Tibial artery (tissue), 4 donors: Measurements from ENCODE around the gene SPEG.

ENCODE experiments used
- DNase-seq, 2 donors: peaks; one replicate each; pipeline ENCODE4 v3.0.0-alpha.2; 2019
- H3K27ac ChIP-seq, 2 donors: fragments of 200-600 bp; sonication (generic) in 1 of 2; 1 replicate in 1 of 2; 2 replicates in 1 of 2; pipeline ENCODE4 v1.5.1; 2018 to 2019; ENCODE audit warnings: mild to moderate bottlenecking in 1 of 2
- H3K27me3 ChIP-seq, 2 donors: fragments of 200-600 bp; sonication (generic) in 1 of 2; one replicate each; pipeline versions ENCODE4 v1.5.1 to v1.6.0; 2016 to 2019
- H3K36me3 ChIP-seq, 3 donors: fragments of 200-600 bp; sonication (generic) in 2 of 3; one replicate each; pipeline ENCODE4 v1.5.1; 2016 to 2019; ENCODE audit warnings: mild to moderate bottlenecking in 2 of 3
- H3K4me1 ChIP-seq, 4 donors: fragments of 200-600 bp; sonication (generic) in 2 of 4; 1 replicate in 3 of 4; 2 replicates in 1 of 4; pipeline ENCODE4 v1.5.1; 2016 to 2019
- H3K4me3 ChIP-seq, 2 donors: fragments of 200-600 bp; sonication (generic) in 1 of 2; 1 replicate in 1 of 2; 2 replicates in 1 of 2; pipeline ENCODE4 v1.5.1; 2018 to 2019; ENCODE audit warnings: mild to moderate bottlenecking in 2 of 2
- H3K9me3 ChIP-seq, 3 donors: fragments of 200-600 bp; sonication (generic) in 1 of 3; one replicate each; pipeline ENCODE4 v1.5.1; 2016 to 2019
- intact Hi-C: fragments of 100-400 bp; cut with DNase I; formaldehyde crosslinking; loops from one replicate; pipeline ENCODE4 v1.15.0; 2023; ENCODE audit warnings: low total_unique reads
- TF ChIP-seq, protein P1 (sequence below), 2 experiments: fragments of 200-600 bp in 1 of 2; fragments of 450-650 bp in 1 of 2; IDR thresholded peaks; one replicate each; pipeline ENCODE4 v1.5.1; 2017 to 2019; ENCODE audit warnings: antibody characterized with exemption in 2 of 2, mild to moderate bottlenecking in 1 of 2, moderate library complexity in 1 of 2

The SPEG gene

DNA sequence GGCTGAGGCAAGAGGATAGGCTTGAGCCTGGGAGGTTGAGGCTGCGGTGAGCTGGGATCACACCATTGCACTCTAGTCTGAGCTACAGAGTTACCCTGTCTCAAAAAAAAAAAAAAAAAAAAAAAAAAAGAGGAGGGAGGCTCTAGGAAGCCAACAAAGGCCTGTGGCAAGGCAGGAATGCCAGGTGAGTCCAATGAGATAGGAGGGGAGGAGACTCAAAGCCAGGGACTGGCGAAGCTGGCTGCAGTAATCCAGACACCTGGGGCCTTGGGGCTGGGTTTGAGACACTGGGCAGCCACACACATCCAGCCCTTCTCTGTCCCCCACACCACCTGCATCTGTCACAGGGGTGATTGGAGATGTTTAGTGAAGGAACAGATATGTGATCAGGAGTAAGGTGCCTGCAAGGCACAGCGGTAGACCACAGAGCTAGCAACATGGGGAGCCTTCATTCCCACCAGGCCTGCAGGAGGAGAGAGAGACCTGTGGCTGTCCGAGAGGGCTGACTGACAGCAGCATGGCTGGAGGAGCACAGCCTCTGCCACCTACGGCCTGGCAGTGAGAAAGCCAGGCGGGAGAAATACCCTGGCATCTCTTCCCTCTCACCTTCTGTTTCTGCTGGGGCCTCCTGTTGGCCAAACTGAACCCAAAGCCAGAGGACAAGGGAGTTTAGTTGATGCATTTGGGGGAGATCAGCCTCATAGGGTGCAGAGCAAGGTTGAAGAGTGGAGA is 99.5 kb downstream of the SPEG start:
- Histone ChIP-seq H3K27me3 (peaks cover 0 to 5% of the 10 kb centered on the region in 2 donors), H3K9me3 (no peaks in the 10 kb centered on the region), H3K4me3 (no peak overlapping the region), H3K4me1 (peaks cover 0 to 8% (median 2%) of the 10 kb centered on the region in 4 donors), H3K27ac (no peak overlapping the region), H3K36me3 (peaks cover 5 to 9% (median 8%) of the 10 kb centered on the region in 3 donors)
- intact Hi-C loops: loop anchor here (10.0 kb wide), 1 partner anchor 239 kb away; no protein-coding TSS in a partner anchor
- DNase-seq: no peak
- TF ChIP-seq, protein P1, sequence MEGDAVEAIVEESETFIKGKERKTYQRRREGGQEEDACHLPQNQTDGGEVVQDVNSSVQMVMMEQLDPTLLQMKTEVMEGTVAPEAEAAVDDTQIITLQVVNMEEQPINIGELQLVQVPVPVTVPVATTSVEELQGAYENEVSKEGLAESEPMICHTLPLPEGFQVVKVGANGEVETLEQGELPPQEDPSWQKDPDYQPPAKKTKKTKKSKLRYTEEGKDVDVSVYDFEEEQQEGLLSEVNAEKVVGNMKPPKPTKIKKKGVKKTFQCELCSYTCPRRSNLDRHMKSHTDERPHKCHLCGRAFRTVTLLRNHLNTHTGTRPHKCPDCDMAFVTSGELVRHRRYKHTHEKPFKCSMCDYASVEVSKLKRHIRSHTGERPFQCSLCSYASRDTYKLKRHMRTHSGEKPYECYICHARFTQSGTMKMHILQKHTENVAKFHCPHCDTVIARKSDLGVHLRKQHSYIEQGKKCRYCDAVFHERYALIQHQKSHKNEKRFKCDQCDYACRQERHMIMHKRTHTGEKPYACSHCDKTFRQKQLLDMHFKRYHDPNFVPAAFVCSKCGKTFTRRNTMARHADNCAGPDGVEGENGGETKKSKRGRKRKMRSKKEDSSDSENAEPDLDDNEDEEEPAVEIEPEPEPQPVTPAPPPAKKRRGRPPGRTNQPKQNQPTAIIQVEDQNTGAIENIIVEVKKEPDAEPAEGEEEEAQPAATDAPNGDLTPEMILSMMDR (IDR thresholded peaks at IDR 0.05): no peak

DNA sequence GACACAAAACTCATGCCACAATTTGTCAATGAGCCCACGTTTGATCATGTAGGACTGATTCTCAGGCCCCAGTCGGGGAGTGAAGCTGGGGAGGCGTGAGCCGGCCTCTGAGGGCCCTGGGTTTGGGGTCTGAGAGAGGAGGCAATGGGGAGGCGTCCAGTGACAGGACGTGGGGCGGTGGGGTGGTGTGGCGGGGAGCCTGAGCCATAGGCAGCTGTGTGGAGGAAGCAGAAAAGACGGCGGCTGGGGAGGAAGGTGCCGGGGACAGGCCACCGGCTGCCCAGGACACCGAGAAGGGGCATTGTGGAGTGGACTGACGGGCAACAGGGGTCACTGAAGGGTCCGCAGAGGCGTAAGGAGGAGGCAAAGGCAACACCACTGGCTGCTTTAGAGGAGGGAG is 101.8 kb downstream of the SPEG start:
- peaks cover 19 to 31% (median 21%) of the 10 kb centered on the region in 3 donors for H3K36me3 ChIP-seq
- H3K4me1 ChIP-seq: peaks cover 0 to 2% (median under 1%) of the 10 kb centered on the region in 4 donors
- H3K4me3 ChIP-seq: no peak overlapping the region
- no peaks in the 10 kb centered on the region for H3K9me3 ChIP-seq
- no peak overlapping the region for H3K27ac ChIP-seq
- DNase-seq: no peak
- TF ChIP-seq, protein P1 (IDR thresholded peaks at IDR 0.05): no peak
- intact Hi-C loops: loop anchor here (5.0 to 10.0 kb wide), 2 partner anchors 34 to 242 kb away; no protein-coding TSS in a partner anchor
- H3K27me3 ChIP-seq: no peaks in the 10 kb centered on the region

DNA sequence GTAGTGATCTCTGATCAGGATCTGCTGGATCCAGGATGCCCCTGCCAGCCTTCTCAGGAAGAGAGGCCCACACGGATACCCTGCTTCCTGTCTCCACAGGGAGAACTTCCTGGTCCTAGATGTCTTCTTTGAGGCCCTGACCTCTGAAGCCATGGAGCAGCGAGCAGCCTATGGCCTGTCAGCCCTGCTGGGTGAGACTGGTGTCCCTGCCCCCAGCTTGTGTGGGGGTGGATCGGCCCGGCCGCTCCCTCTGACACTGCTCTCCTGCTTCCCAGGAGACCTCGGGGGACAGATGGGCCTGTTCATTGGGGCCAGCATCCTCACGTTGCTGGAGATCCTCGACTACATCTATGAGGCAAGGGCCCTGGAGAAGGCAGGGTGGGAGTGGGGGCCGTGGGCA is 102.3 kb downstream of the SPEG start:
- Histone ChIP-seq H3K9me3 (no peaks in the 10 kb centered on the region), H3K36me3 (peaks cover 19 to 31% (median 21%) of the 10 kb centered on the region in 3 donors), H3K4me3 (no peak overlapping the region), H3K4me1 (peaks cover 0 to 7% (median 6%) of the 10 kb centered on the region in 4 donors), H3K27me3 (no peaks in the 10 kb centered on the region), H3K27ac (no peak overlapping the region)
- intact Hi-C loops: loop anchor here (5.0 to 10.0 kb wide), 2 partner anchors 35 to 242 kb away; no protein-coding TSS in a partner anchor
- TF ChIP-seq, protein P1 (IDR thresholded peaks at IDR 0.05): no peak
- DNase-seq: no peak

DNA sequence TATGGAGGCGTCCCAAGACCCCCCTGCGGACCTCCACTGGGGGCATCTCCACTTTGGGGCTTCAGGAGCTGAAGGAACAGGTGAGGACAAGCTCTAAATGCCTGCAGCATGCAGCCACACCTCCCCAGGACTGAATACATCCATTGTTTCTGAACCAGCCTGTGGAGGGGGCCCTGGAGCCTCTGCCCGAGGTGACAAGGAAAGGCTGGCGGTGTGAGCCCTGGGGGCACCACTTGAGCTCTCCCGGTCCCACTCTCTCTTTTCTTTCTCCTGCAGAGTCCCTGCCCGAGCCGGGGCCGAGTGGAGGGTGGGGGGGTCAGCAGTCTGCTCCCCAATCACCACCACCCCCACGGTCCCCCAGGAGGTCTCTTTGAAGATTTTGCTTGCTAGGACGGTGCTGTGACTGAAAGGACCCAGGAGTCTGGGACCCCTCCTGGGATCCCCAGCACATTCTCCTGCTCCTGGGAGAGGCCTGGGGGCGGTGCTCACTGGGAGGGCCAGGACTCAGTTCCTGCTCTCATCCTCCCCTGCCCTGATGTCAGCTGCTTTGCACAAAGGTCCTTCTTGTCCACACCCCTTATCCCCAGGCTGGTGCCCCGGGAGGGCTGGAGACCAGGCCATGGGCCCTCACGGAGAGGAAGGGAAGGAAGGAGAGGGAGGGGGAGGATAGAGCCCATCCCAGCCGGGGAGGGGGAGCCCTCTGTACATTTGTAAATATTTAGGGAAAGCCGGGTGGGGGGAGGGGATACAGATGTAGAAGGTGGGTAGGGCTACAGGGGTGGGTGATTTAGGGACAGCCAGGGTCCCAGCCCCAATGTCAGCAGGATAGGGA is 103.2 kb downstream of the SPEG start:
- Histone ChIP-seq H3K27me3 (no peaks in the 10 kb centered on the region), H3K9me3 (no peaks in the 10 kb centered on the region), H3K4me1 (peaks cover 0 to 16% (median 15%) of the 10 kb centered on the region in 4 donors), H3K27ac (no peak overlapping the region), H3K4me3 (no peak overlapping the region), H3K36me3 (peaks cover 19 to 31% (median 21%) of the 10 kb centered on the region in 3 donors)
- no peak for DNase-seq
- TF ChIP-seq, protein P1 (IDR thresholded peaks at IDR 0.05): no peak
- intact Hi-C loops: loop anchor here (5.0 to 10.0 kb wide), 2 partner anchors 36 to 243 kb away; no protein-coding TSS in a partner anchor

DNA sequence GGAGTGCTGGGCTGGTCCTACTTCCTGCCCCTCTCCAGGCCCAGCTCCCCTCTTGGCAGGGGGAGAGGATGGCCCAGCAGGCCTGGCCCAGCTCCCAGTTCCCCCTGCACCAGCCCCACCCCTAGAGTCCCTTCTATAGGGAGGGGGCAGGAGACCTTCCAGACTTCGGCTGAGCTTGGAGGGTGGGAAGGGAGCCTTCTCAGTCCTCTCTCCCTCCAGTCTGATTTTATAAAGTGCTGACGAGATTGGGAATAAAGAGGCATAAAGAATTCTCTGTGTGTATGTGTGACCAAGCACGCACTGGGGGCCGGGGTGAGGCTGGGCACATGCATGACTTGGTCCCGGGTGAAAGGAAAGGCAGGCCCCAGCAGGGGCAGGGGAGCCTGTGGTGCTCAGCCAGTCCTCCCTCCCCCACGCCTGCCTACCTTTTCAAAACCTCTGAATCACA is 103.9 kb downstream of the SPEG start:
- no peak overlapping the region for H3K27ac ChIP-seq
- intact Hi-C loops: loop anchor here (5.0 to 10.0 kb wide), 2 partner anchors 36 to 244 kb away; no protein-coding TSS in a partner anchor
- H3K4me3 ChIP-seq: no peak overlapping the region

More for the DNA sequence above, 103.9 kb downstream of the SPEG start:
- peaks cover 19 to 31% (median 21%) of the 10 kb centered on the region in 3 donors for H3K36me3 ChIP-seq
- peaks cover 0 to 19% (median 16%) of the 10 kb centered on the region in 4 donors for H3K4me1 ChIP-seq
- DNase-seq: no peak
- TF ChIP-seq, protein P1 (IDR thresholded peaks at IDR 0.05): no peak
- H3K27me3 ChIP-seq: no peaks in the 10 kb centered on the region
- H3K9me3 ChIP-seq: no peaks in the 10 kb centered on the region
